HEK293 (cell line): Measurements from ENCODE around the gene PIEZO1.

Experiments used
- CTCF ChIA-PET: fragments of 350-600 bp; formaldehyde crosslinking; extraction: SDS; loops from one replicate; lab custom pipeline; 2021; ENCODE audit warnings: antibody characterized with exemption; lab: Yijun Ruan, JAX
- POLR2A ChIA-PET: fragments of 300-600 bp; formaldehyde crosslinking; extraction: SDS; loops from one replicate; lab custom pipeline; 2020; ENCODE audit warnings: antibody characterized with exemption, inconsistent platforms; lab: Yijun Ruan, JAX
- H3K27ac ChIP-seq: fragments of 200-500 bp; sonication (Bioruptor generic); 2 replicates; pipeline ENCODE4 v1.5.1; 2014; ENCODE audit warnings: low read depth, low read length, control low read depth, inconsistent platforms; ENCODE audit errors: extremely low read depth
- H3K36me3 ChIP-seq, 2 experiments: fragments of 200-500 bp in 1 of 2; sonication (Bioruptor generic) in 1 of 2; 1 replicate in 1 of 2; 2 replicates in 1 of 2; pipeline ENCODE4 v1.5.1; 2014 to 2017; ENCODE audit warnings: inconsistent platforms in 2 of 2, low read length in 2 of 2; ENCODE audit not compliant: control insufficient read depth in 2 of 2, insufficient read depth in 1 of 2
- H3K4me1 ChIP-seq: fragments of 200-500 bp; sonication (Bioruptor generic); 2 replicates; pipeline ENCODE4 v1.5.1; 2014; ENCODE audit warnings: mild to moderate bottlenecking, low read length, inconsistent platforms; ENCODE audit not compliant: control insufficient read depth, insufficient read depth
- H3K4me3 ChIP-seq: 2 replicates; pipeline ENCODE4 v1.5.1; 2011; ENCODE audit warnings: low read depth, mild to moderate bottlenecking, control low read depth, low read length, moderate library complexity
- H3K9me3 ChIP-seq: fragments of 200-500 bp; sonication (Bioruptor generic); 2 replicates; pipeline ENCODE4 v1.5.1; 2014; ENCODE audit warnings: low read depth, low read length, inconsistent platforms; ENCODE audit not compliant: control insufficient read depth, insufficient read depth
- GLI4 ChIP-seq: fragments of 450-650 bp; formaldehyde crosslinking; IDR thresholded peaks from 2 replicates; pipeline ENCODE4 v1.5.1; 2016; ENCODE audit warnings: missing biosample characterization, missing genetic modification characterization
- GLIS1 ChIP-seq: fragments of 450-650 bp; formaldehyde crosslinking; IDR thresholded peaks from 2 replicates; pipeline ENCODE4 v1.5.1; 2016; ENCODE audit warnings: missing biosample characterization, missing genetic modification characterization
- GLIS2 ChIP-seq: fragments of 450-650 bp; formaldehyde crosslinking; IDR thresholded peaks from 2 replicates; pipeline ENCODE4 v1.5.1; 2016; ENCODE audit warnings: missing biosample characterization, missing genetic modification characterization
- HOXD13 ChIP-seq: sonication (generic); formaldehyde crosslinking; IDR thresholded peaks from 2 replicates; pipeline ENCODE4 v1.8.0; 2022; ENCODE audit warnings: missing genetic modification reagents, borderline replicate concordance
- MYNN ChIP-seq: fragments of 450-650 bp; formaldehyde crosslinking; IDR thresholded peaks from 2 replicates; pipeline ENCODE4 v1.5.1; 2016; ENCODE audit warnings: missing biosample characterization, missing genetic modification characterization, borderline replicate concordance
- ZFP41 ChIP-seq: fragments of 450-650 bp; formaldehyde crosslinking; IDR thresholded peaks from 2 replicates; pipeline ENCODE4 v1.5.1; 2016; ENCODE audit warnings: missing biosample characterization, missing genetic modification characterization, borderline replicate concordance
- ZNF138 ChIP-seq: fragments of 450-650 bp; formaldehyde crosslinking; IDR thresholded peaks from 2 replicates; pipeline ENCODE4 v1.5.1; 2016; ENCODE audit warnings: missing biosample characterization, missing genetic modification characterization, borderline replicate concordance
- ZNF280C ChIP-seq: fragments of 450-650 bp; formaldehyde crosslinking; IDR thresholded peaks from 2 replicates; pipeline ENCODE4 v1.5.1; 2016; ENCODE audit warnings: missing biosample characterization, missing genetic modification characterization
- ZNF449 ChIP-seq: fragments of 450-650 bp; formaldehyde crosslinking; IDR thresholded peaks from 2 replicates; pipeline ENCODE4 v1.5.1; 2017; ENCODE audit warnings: missing biosample characterization, mild to moderate bottlenecking, missing genetic modification characterization, moderate library complexity
- ZNF48 ChIP-seq: fragments of 450-650 bp; formaldehyde crosslinking; IDR thresholded peaks from 2 replicates; pipeline ENCODE4 v1.5.1; 2016; ENCODE audit warnings: missing biosample characterization, missing genetic modification characterization
- ZNF585B ChIP-seq: fragments of 450-650 bp; formaldehyde crosslinking; IDR thresholded peaks from 2 replicates; pipeline ENCODE4 v1.5.1; 2016; ENCODE audit warnings: missing biosample characterization, missing genetic modification characterization
- ZNF626 ChIP-seq: fragments of 450-650 bp; sonication (Bioruptor Pico); formaldehyde crosslinking; IDR thresholded peaks from 2 replicates; pipeline ENCODE4 v1.5.1; 2018; ENCODE audit warnings: missing biosample characterization, missing genetic modification characterization, inconsistent platforms
- ZNF639 ChIP-seq: fragments of 450-650 bp; formaldehyde crosslinking; IDR thresholded peaks from 2 replicates; pipeline ENCODE4 v1.5.1; 2016; ENCODE audit warnings: missing biosample characterization, missing genetic modification characterization
- ZNF664 ChIP-seq: fragments of 450-650 bp; formaldehyde crosslinking; IDR thresholded peaks from 2 replicates; pipeline ENCODE4 v1.5.1; 2016; ENCODE audit warnings: missing biosample characterization, missing genetic modification characterization
- ZNF791 ChIP-seq: fragments of 450-650 bp; formaldehyde crosslinking; IDR thresholded peaks from 2 replicates; pipeline ENCODE4 v1.5.1; 2016; ENCODE audit warnings: missing biosample characterization, missing genetic modification characterization
- ZSCAN16 ChIP-seq: fragments of 450-650 bp; formaldehyde crosslinking; IDR thresholded peaks from 2 replicates; pipeline ENCODE4 v1.5.1; 2016; ENCODE audit warnings: missing biosample characterization, missing genetic modification characterization

Gene PIEZO1

GRCh38 chr16:88753602-88754001, 31.4 kb downstream of the PIEZO1 start:
- H3K36me3 ChIP-seq: peaks cover 0 to 4% of the 10 kb centered on the region in 2 experiments; a peak in 1 of 3 replicates
- H3K9me3 ChIP-seq: no peaks in the 10 kb centered on the region
- H3K4me3 ChIP-seq: no peak overlapping the region
- CTCF ChIA-PET: interaction anchor here (0.5 to 2.5 kb wide), 4 partner anchors 9 to 26 kb away, joined by 3 to 20 read pairs (median 4); no protein-coding TSS in a partner anchor
- TF ChIP-seq HOXD13 (no peak), GLI4 (tag by site-specific recombination) (no peak), ZNF280C (no peak), ZNF639 (tag by site-specific recombination) (no peak), MYNN (tag by site-specific recombination) (no peak), ZNF48 (no peak), ZNF138 (no peak), ZSCAN16 (tag by site-specific recombination) (no peak), ZNF664 (tag by site-specific recombination) (no peak), ZFP41 (tag by site-specific recombination) (no peak), ZNF626 (tag by site-specific recombination) (no peak), ZNF791 (tag by site-specific recombination) (no peak)
- POLR2A ChIA-PET: no interaction called here
- no peak overlapping the region for H3K27ac ChIP-seq
- H3K4me1 ChIP-seq: no peaks in the 10 kb centered on the region

GRCh38 chr16:88753191-88753590, 31.8 kb downstream of the PIEZO1 start:
- Histone ChIP-seq H3K9me3 (no peaks in the 10 kb centered on the region), H3K4me1 (no peaks in the 10 kb centered on the region), H3K27ac (no peak overlapping the region), H3K36me3 (peaks cover 0 to 4% of the 10 kb centered on the region in 2 experiments; a peak in 1 of 3 replicates), H3K4me3 (no peak overlapping the region)
- TF ChIP-seq GLIS1: no peak
- ChIA-PET CTCF (interaction anchor here (1.5 to 2.5 kb wide), 2 partner anchors 10 to 16 kb away, joined by 4 to 20 read pairs; no protein-coding TSS in a partner anchor), POLR2A (no interaction called here)

GRCh38 chr16:88752386-88753002, 32.5 kb downstream of the PIEZO1 start:
- Histone ChIP-seq H3K4me3 (no peak overlapping the region), H3K4me1 (no peaks in the 10 kb centered on the region), H3K9me3 (no peaks in the 10 kb centered on the region), H3K36me3 (peaks cover 0 to 4% of the 10 kb centered on the region in 2 experiments; a peak in 1 of 3 replicates)
- ChIA-PET CTCF (interaction anchor here (1.8 kb wide), 1 partner anchor 29 kb away, joined by 5 read pairs; no protein-coding TSS in a partner anchor), POLR2A (interaction anchor here (0.9 kb wide), 1 partner anchor 17 kb away, joined by 3 read pairs; no protein-coding TSS in a partner anchor)
- no peak for TF ChIP-seq ZNF585B (tag by site-specific recombination)
- peak; percentile 96 for TF ChIP-seq ZNF449 (tag by site-specific recombination)
- 0 out of 2 replicates have a peak, but pooled peaks have one; percentile 16 for TF ChIP-seq GLIS2 (tag by site-specific recombination)
- TF ChIP-seq, all 188 proteins: peak for 2
- H3K27ac ChIP-seq: no peak overlapping the region
